HepG2 (cell line): Measurements from ENCODE around the gene RHOT2. TPM values are rescaled to one million over a fixed set of nuclear protein-coding genes. Genes with fewer than 3 reads are reported as not detected.

Experiments
- ATAC-seq: fragments of 200-7000 bp; cut with Tn5 transposase; 3 replicates; pipeline ENCODE4 v1.9.1; 2020; ENCODE audit warnings: mild to moderate bottlenecking, moderate library complexity
- BruUV-seq: library from RNA; stranded (reverse); fragments of 400-500 nt; replicated peaks from 2 replicates; lab custom pipeline; 2021; lab: Mats Ljungman, UMichigan
- CTCF ChIA-PET: fragments of 300-600 bp; formaldehyde crosslinking; extraction: SDS; loops from one replicate; lab custom pipeline; 2021; ENCODE audit warnings: low total read pairs, inconsistent platforms, low intra/inter-chr PET ratio; lab: Yijun Ruan, JAX
- POLR2A ChIA-PET: fragments of 350-600 bp; sonication (Branson Sonifier 250); formaldehyde crosslinking; loops from one replicate; lab custom pipeline; 2020; ENCODE audit warnings: antibody characterized with exemption, inconsistent platforms; lab: Yijun Ruan, JAX
- DNase-seq: peaks from one replicate; pipeline ENCODE4 v3.0.0-alpha.2; 2015; ENCODE audit warnings: low spot score
- FAIRE-seq: peaks from 3 replicates; lab custom pipeline; 2011; peaks lifted over from hg19 to GRCh38; lab: Jason Lieb, UNC
- H2AFZ ChIP-seq: one replicate; pipeline ENCODE4 v1.6.1; 2011; ENCODE audit warnings: low read length, inconsistent platforms
- H3K27ac ChIP-seq: fragments of 300-600 bp; 3 replicates; pipeline ENCODE4 v1.8.0; 2011; ENCODE audit warnings: mixed run types, mild to moderate bottlenecking, mixed read lengths, low read length, inconsistent platforms; ENCODE audit not compliant: insufficient read depth; ENCODE audit errors: extremely low read length
- H3K27me3 ChIP-seq, 2 experiments: fragments of 200-600 bp in 1 of 2; 2 replicates in 1 of 2; 3 replicates in 1 of 2; pipeline versions ENCODE4 v1.6.0 to v1.8.0; 2011; ENCODE audit warnings: low read length in 2 of 2, mild to moderate bottlenecking in 2 of 2, moderate library complexity in 2 of 2, inconsistent platforms in 1 of 2; ENCODE audit not compliant: insufficient read depth in 2 of 2, control insufficient read depth in 1 of 2
- H3K36me3 ChIP-seq, 2 experiments: fragments of 200-600 bp in 1 of 2; replicated peaks in 1 of 2; 2 replicates in 1 of 2; 3 replicates in 1 of 2; pipeline versions ENCODE4 v1.5.1 to v1.8.0; 2011; ENCODE audit warnings: low read length in 2 of 2, inconsistent platforms in 1 of 2; ENCODE audit not compliant: insufficient read depth in 2 of 2, control insufficient read depth in 1 of 2
- H3K4me1 ChIP-seq: 2 replicates; pipeline ENCODE4 v1.5.1; 2012; ENCODE audit warnings: low read length, inconsistent platforms; ENCODE audit not compliant: insufficient read depth
- H3K4me2 ChIP-seq: 2 replicates; pipeline ENCODE4 v1.6.0; 2011; ENCODE audit warnings: low read depth, low read length, inconsistent platforms
- H3K4me3 ChIP-seq, 3 experiments: fragments of 200-600 bp in 1 of 3; sonication (generic), shearing (Covaris generic) in 1 of 3; replicated peaks in 1 of 3; 2 replicates each; pipeline ENCODE4 v1.5.1; 2011 to 2016; ENCODE audit warnings: low read length in 3 of 3, inconsistent platforms in 2 of 3, low read depth in 2 of 3, mild to moderate bottlenecking in 2 of 3, control low read depth in 1 of 3, mixed read lengths in 1 of 3; ENCODE audit not compliant: insufficient read depth in 1 of 3
- H3K79me2 ChIP-seq: one replicate; pipeline ENCODE4 v1.6.1; 2011; ENCODE audit warnings: low read length, inconsistent platforms; ENCODE audit not compliant: insufficient read depth
- H3K9ac ChIP-seq: 2 replicates; pipeline ENCODE4 v1.6.0; 2011; ENCODE audit warnings: mild to moderate bottlenecking, low read depth, low read length, inconsistent platforms; ENCODE audit not compliant: insufficient read depth
- H3K9me3 ChIP-seq: 2 replicates; pipeline ENCODE4 v1.5.1; 2012; ENCODE audit warnings: mild to moderate bottlenecking, low read length
- H4K20me1 ChIP-seq: 2 replicates; pipeline ENCODE4 v1.6.0; 2011; ENCODE audit warnings: inconsistent platforms, mild to moderate bottlenecking, low read length, moderate library complexity; ENCODE audit not compliant: insufficient read depth
- AGO1 ChIP-seq: fragments of 200-400 bp; formaldehyde crosslinking; IDR thresholded peaks from 2 replicates; pipeline ENCODE4 v1.6.1; 2017; ENCODE audit warnings: mild to moderate bottlenecking, low read depth, low read length, moderate library complexity; ENCODE audit not compliant: poor library complexity, severe bottlenecking
- FOXO4 ChIP-seq: sonication (generic); formaldehyde crosslinking; conservative IDR thresholded peaks from 2 replicates; pipeline ENCODE4 v1.8.1; 2023; ENCODE audit warnings: missing genetic modification reagents
- JDP2 ChIP-seq: sonication (generic); formaldehyde crosslinking; IDR thresholded peaks from 2 replicates; pipeline ENCODE4 v1.8.1; 2022; ENCODE audit warnings: missing genetic modification reagents, borderline replicate concordance
- RBFOX2 ChIP-seq: fragments of 200-400 bp; formaldehyde crosslinking; IDR thresholded peaks from 2 replicates; pipeline ENCODE4 v1.6.1; 2017; ENCODE audit warnings: low read depth, mild to moderate bottlenecking, low read length
- ZBTB33 ChIP-seq: sonication (generic); formaldehyde crosslinking; IDR thresholded peaks from 2 replicates; pipeline ENCODE4 v1.4.0; 2020; ENCODE audit warnings: missing genetic modification reagents
- WGBS: methylation state at CpG from one replicate; pipeline ENCODE4 v1.1.6; 2017; ENCODE audit warnings: low lambda C conversion rate; 5-methylcytosine and 5-hydroxymethylcytosine counted together
- in situ Hi-C: cut with HindIII; loops from 2 replicates; pipeline ENCODE4 v1.10.0; 2017; ENCODE audit warnings: low pct_unique_long_range_greater_than_20kb; ENCODE audit not compliant: extremely low pct_ligation_motif_present
- intact Hi-C: fragments of 100-400 bp; cut with micrococcal nuclease; formaldehyde crosslinking; loops from one replicate; pipeline ENCODE4 v1.10.0; 2022; ENCODE audit not compliant: unreplicated experiment
- polyA plus RNA-seq, 8 experiments: library from polyadenylated mRNA; depleted of rRNA in 3 of 8; stranded (reverse) in 7 of 8; unstranded in 1 of 8; fragments of >200 nt; fragmentation: Illumina TruSeq in 4 of 8; extraction: Trizol in 4 of 8; gene quantifications; 2 replicates each; pipeline versions ENCODE4 v1.2.1 to v1.2.3, GENCODE V29; 2011 to 2016; ENCODE audit warnings: low read depth in 4 of 8, missing spikeins in 1 of 8, mixed read lengths in 1 of 8; ENCODE audit not compliant: insufficient read depth in 1 of 8
- total RNA-seq, 5 experiments: library from RNA; depleted of rRNA; stranded (reverse); fragments of >200 nt; fragmentation: Illumina TruSeq; extraction: Trizol; gene quantifications; 2 replicates each; pipeline ENCODE4 v1.2.3, GENCODE V29; 2016; ENCODE audit warnings: low read depth in 1 of 5

Gene RHOT2
- total and polyA plus RNA-seq, 2 of the 13 experiments (the other 11 are each of a cell fraction or from before 2014, with no cell fraction given) = 63.6 to 76.9 TPM

GRCh38 chr16:671353-672131, 3.6 kb downstream of the RHOT2 start:
- BruUV-seq = no TSS peak
- CTCF ChIA-PET = no interaction called here
- Histone ChIP-seq H3K36me3 (peaks cover 22 to 42% of the 10 kb centered on the region in 2 experiments; a peak in 4 of 5 replicates), H3K27me3 (no peaks in the 10 kb centered on the region), H3K4me3 (no peak overlapping the region), H3K9ac (no peak overlapping the region), H4K20me1 (no peaks in the 10 kb centered on the region), H3K4me1 (peaks cover 36% of the 10 kb centered on the region), H3K9me3 (no peaks in the 10 kb centered on the region), H3K79me2 (peaks cover 17% of the 10 kb centered on the region), H3K27ac (no peak overlapping the region), H2AFZ (no peak overlapping the region), H3K4me2 (no peak overlapping the region)
- POLR2A ChIA-PET = interaction anchor here (0.6 to 0.9 kb wide), 2 partner anchors 24 to 35 kb away, joined by 3 read pairs; partner anchors contain the start of gene METTL26
- DNase-seq = no peak
- 95% methylated on average over 24 of the region's 40 CpGs for WGBS
- intact Hi-C loops = no loop called here
- no peak for TF ChIP-seq JDP2 (CRISPR knock-in tag)
- TF ChIP-seq RBFOX2 = peak; percentile 39
- peak; percentile 22; the same call in 1 of the 2 replicates for TF ChIP-seq ZBTB33 (CRISPR knock-in tag)
- TF ChIP-seq FOXO4 (CRISPR knock-in tag) = no peak
- TF ChIP-seq AGO1 = peak; percentile 82
- in situ Hi-C loops = no loop called here
- FAIRE-seq = no peak
- ATAC-seq = no peak
